Uterus (tissue), 4 donors: ENCODE results near the gene ATP9B. TPM values are rescaled to one million over a fixed set of nuclear protein-coding genes. Genes with fewer than 3 reads are reported as not detected.

Source experiments
- DNase-seq, 2 donors: peaks; one replicate each; pipeline ENCODE4 v3.0.0-alpha.2; 2019 to 2020
- H3K27ac ChIP-seq, 2 donors: fragments of 200-600 bp; sonication (generic); 1 replicate in 1 of 2; 2 replicates in 1 of 2; pipeline ENCODE4 v1.5.1; 2016 to 2018
- H3K27me3 ChIP-seq, 2 donors: fragments of 200-600 bp; sonication (generic); one replicate each; pipeline ENCODE4 v1.5.1; 2018 to 2019; ENCODE audit warnings: control low read depth in 1 of 2
- H3K36me3 ChIP-seq, 2 donors: fragments of 200-600 bp; sonication (generic); one replicate each; pipeline ENCODE4 v1.5.1; 2019; ENCODE audit warnings: control low read depth in 1 of 2
- H3K4me1 ChIP-seq, 2 donors: fragments of 200-600 bp; sonication (generic); one replicate each; pipeline ENCODE4 v1.5.1; 2018 to 2019; ENCODE audit warnings: control low read depth in 1 of 2
- H3K4me3 ChIP-seq, 2 donors: fragments of 200-600 bp; sonication (generic); 1 replicate in 1 of 2; 2 replicates in 1 of 2; pipeline ENCODE4 v1.5.1; 2018 to 2019; ENCODE audit warnings: mild to moderate bottlenecking in 1 of 2
- H3K9me3 ChIP-seq, 2 donors: fragments of 200-600 bp; sonication (generic); one replicate each; pipeline ENCODE4 v1.5.1; 2019; ENCODE audit warnings: control low read depth in 1 of 2
- POLR2A ChIP-seq, 2 donors: fragments of 450-650 bp; IDR thresholded peaks; one replicate each; pipeline ENCODE4 v1.6.1; 2016; ENCODE audit warnings: antibody characterized with exemption in 2 of 2, mild to moderate bottlenecking in 1 of 2, moderate library complexity in 1 of 2
- intact Hi-C: fragments of 100-400 bp; cut with DNase I; formaldehyde crosslinking; loops from one replicate; pipeline ENCODE4 v1.15.1; 2023; ENCODE audit warnings: low total_unique reads
- total RNA-seq, 4 donors: library from RNA; depleted of rRNA in 3 of 4; stranded (reverse); fragments of >200 nt in 3 of 4; gene quantifications; one replicate each; pipeline versions ENCODE4 v1.1.0 to v1.2.4, GENCODE V29; 2014 to 2023
- TF ChIP-seq, protein P1 (sequence below), 4 experiments: fragments of 200-600 bp in 2 of 4; fragments of 450-650 bp in 2 of 4; sonication (generic) in 2 of 4; IDR thresholded peaks; one replicate each; pipeline ENCODE4 v1.5.1; 2016 to 2019; ENCODE audit warnings: antibody characterized with exemption in 4 of 4, mild to moderate bottlenecking in 2 of 4, moderate library complexity in 1 of 4
- donor health status: DM: yes; HTN: yes; CAD: no.

The ATP9B gene
- total RNA-seq, 4 donors from 2014 or later = 18.2 to 111 (median 70.3) TPM

DNA sequence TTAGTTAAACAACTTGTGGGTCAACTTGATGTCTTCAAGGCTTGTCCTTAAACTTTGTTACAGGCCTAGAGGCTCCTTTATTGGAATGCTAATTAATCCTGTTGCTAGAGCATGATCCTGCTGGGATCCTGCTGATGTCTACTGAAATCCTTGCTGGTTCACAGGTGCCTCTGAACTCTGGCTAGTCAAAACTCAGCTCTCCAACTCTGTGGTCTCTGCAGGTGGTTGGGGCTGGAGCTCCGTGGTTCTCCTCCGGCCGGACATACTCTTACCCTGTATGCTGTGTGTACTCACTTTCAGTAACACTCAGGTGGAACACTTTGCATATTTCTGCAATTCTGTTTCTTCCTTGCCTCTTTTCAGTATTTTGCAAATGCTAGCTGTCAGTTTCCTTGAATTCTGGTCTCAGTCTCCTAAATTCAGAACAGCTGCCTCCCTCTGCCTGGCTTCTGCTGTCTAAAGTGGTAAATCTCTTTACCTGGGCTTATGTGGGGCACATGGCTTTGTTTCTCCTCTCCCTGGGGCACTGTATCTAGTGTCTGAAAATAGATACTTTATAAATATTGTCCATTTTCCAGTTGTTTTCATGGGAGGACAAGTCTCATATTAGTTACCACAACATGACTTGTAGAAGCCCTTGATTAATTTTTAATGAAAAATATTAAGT lies 113.0 kb downstream of the ATP9B start:
- no peak for DNase-seq
- intact Hi-C loops = no loop called here
- H3K4me3 ChIP-seq = no peak overlapping the region

DNA sequence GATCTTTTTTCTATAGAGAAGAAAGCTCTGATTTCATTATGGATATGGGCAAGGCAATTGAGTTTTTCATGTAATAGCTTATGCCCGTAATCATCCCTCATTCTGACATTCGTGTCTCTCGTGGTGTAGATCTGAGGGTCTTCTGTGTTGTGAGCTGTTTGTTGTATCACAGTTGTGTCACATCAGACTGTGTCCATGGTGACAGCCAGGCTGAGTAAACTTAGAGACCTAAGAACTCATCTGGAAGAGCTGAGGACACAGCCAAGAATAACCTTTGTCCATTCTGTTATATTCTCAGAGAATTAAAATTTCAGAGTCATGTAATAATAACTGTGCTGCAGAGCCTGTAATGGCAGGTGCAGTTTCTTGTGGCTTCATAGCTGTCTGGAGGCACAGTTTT lies 116.5 kb downstream of the ATP9B start:
- intact Hi-C loops = no loop called here
- H3K27ac ChIP-seq = no peak overlapping the region
- H3K4me1 ChIP-seq = no peaks in the 10 kb centered on the region
- TF ChIP-seq, protein P1, sequence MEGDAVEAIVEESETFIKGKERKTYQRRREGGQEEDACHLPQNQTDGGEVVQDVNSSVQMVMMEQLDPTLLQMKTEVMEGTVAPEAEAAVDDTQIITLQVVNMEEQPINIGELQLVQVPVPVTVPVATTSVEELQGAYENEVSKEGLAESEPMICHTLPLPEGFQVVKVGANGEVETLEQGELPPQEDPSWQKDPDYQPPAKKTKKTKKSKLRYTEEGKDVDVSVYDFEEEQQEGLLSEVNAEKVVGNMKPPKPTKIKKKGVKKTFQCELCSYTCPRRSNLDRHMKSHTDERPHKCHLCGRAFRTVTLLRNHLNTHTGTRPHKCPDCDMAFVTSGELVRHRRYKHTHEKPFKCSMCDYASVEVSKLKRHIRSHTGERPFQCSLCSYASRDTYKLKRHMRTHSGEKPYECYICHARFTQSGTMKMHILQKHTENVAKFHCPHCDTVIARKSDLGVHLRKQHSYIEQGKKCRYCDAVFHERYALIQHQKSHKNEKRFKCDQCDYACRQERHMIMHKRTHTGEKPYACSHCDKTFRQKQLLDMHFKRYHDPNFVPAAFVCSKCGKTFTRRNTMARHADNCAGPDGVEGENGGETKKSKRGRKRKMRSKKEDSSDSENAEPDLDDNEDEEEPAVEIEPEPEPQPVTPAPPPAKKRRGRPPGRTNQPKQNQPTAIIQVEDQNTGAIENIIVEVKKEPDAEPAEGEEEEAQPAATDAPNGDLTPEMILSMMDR (IDR thresholded peaks at IDR 0.05) = no peak
- TF ChIP-seq POLR2A (IDR thresholded peaks at IDR 0.05) = no peak
- no peak overlapping the region for H3K4me3 ChIP-seq
- no peaks in the 10 kb centered on the region for H3K27me3 ChIP-seq
- no peaks in the 10 kb centered on the region for H3K9me3 ChIP-seq
- DNase-seq = no peak
- H3K36me3 ChIP-seq = no peaks in the 10 kb centered on the region

More for the DNA sequence above, 113.0 kb downstream of the ATP9B start:
- no peaks in the 10 kb centered on the region for H3K9me3 ChIP-seq
- H3K27ac ChIP-seq = no peak overlapping the region
- H3K27me3 ChIP-seq = no peaks in the 10 kb centered on the region
- H3K4me1 ChIP-seq = no peaks in the 10 kb centered on the region
- H3K36me3 ChIP-seq = no peaks in the 10 kb centered on the region
- no peak for TF ChIP-seq POLR2A (IDR thresholded peaks at IDR 0.05)
- TF ChIP-seq, protein P1 (IDR thresholded peaks at IDR 0.05) = no peak

DNA sequence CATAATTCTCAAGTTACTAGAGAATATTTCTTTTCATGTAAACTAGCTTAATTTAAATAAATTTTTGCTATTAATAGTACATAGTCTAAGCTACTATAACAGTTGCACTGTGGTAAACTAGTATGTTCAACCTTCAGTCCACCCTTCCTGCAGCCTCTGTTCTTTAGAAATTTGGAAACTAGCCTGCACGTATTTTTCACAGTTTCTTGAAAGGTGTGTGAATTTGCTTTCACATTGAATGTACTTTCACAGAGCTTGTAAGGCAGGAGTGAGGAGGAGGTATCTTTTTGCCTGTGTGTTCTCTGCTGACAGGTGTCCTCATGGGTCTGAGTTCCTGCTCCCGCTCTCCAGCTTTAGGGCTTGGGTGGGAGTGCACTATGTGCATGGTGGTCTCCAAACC lies 117.5 kb downstream of the ATP9B start:
- Histone ChIP-seq H3K4me3 (no peak overlapping the region), H3K27ac (no peak overlapping the region), H3K4me1 (no peaks in the 10 kb centered on the region), H3K27me3 (no peaks in the 10 kb centered on the region), H3K9me3 (no peaks in the 10 kb centered on the region), H3K36me3 (no peaks in the 10 kb centered on the region)
- TF ChIP-seq POLR2A (IDR thresholded peaks at IDR 0.05) = no peak
- TF ChIP-seq, protein P1 (IDR thresholded peaks at IDR 0.05) = no peak
- intact Hi-C loops = no loop called here
- DNase-seq = no peak

DNA sequence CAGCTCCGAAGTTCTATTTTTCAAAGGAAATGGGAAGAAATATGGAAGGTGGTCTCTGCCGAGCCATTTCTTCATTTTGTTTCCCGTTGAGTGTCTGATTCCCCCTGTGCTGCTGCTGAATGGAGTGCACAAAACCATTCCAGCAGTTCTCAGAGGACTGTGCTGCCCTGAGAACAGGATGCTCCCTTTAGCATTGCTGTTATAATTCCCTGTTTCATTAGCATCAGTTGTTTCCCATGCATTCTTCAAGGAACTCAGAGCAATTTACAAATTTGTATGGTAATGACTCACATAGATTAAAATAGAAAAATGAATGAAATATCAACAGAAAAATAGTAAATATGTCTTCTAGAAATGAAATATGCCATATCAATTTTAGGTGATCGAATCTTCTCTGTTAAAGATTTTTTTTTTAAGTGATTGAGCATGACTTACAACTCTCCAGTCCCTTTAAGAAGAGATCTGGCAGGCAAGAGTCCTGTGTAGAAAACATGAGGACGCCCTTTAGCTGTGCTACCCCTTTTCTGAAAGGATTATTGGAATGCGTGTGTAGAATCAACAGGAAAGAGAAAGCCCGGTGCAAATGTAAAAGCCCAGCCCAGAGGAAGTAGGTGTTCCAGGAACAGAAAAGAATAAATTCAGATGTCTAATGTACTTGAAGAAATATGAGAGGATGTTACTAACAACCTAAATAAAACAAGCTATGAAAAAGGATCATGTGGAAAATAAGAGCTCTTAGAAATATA lies 118.5 kb downstream of the ATP9B start:
- H3K27me3 ChIP-seq = no peaks in the 10 kb centered on the region
- TF ChIP-seq, protein P1 (IDR thresholded peaks at IDR 0.05) = no peak
- no peak for TF ChIP-seq POLR2A (IDR thresholded peaks at IDR 0.05)
- H3K36me3 ChIP-seq = no peaks in the 10 kb centered on the region
- H3K27ac ChIP-seq = no peak overlapping the region
- H3K4me1 ChIP-seq = no peaks in the 10 kb centered on the region
- intact Hi-C loops = no loop called here
- DNase-seq = no peak
- H3K9me3 ChIP-seq = no peaks in the 10 kb centered on the region
- H3K4me3 ChIP-seq = no peak overlapping the region

DNA sequence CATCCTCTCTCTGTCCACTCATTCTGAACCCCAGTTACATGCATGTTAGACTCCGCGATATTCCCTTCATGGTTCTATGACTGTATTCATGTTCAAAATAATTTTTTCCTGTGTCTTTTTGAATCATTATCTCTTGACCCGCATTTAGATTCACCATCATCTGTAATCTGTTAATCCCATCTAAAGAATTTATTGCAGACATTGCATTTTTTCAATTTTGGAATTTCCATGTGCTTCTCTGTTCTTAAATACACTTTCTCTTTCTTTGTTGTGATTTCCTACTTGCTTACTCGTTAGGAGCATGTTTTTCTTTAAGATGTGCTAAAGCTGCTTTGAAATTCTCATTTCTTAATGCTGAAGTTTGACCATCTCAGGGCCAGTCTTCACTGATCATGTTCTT lies 122.2 kb downstream of the ATP9B start:
- no peak for TF ChIP-seq POLR2A (IDR thresholded peaks at IDR 0.05)
- TF ChIP-seq, protein P1 (IDR thresholded peaks at IDR 0.05) = no peak
- intact Hi-C loops = no loop called here
- no peaks in the 10 kb centered on the region for H3K36me3 ChIP-seq

More for the DNA sequence above, 122.2 kb downstream of the ATP9B start:
- no peaks in the 10 kb centered on the region for H3K4me1 ChIP-seq
- DNase-seq = no peak
- H3K27ac ChIP-seq = no peak overlapping the region
- no peaks in the 10 kb centered on the region for H3K27me3 ChIP-seq
- H3K4me3 ChIP-seq = no peak overlapping the region
- H3K9me3 ChIP-seq = no peaks in the 10 kb centered on the region
